OCI-LY7 (cell line): ENCODE measurements around the gene ACAT2. TPM values are rescaled to one million over a fixed set of nuclear protein-coding genes. Genes with fewer than 3 reads are reported as not detected.
"Not testable (repeated sequence)": the region's sequence is repeated elsewhere in the genome, so short reads cannot be mapped to it uniquely, and the experiment has no call there.

Experiments
- BruUV-seq: library from RNA; stranded (reverse); fragments of 400-500 nt; replicated peaks from 2 replicates; lab custom pipeline; 2021; lab: Mats Ljungman, UMichigan
- CTCF ChIA-PET: fragments of 300-600 bp; sonication (Branson Sonifier 250); formaldehyde crosslinking; loops from one replicate; lab custom pipeline; 2022; ENCODE audit warnings: antibody characterized with exemption; ENCODE audit not compliant: unreplicated experiment; lab: Charles Lee
- POLR2A ChIA-PET: fragments of 300-600 bp; sonication (Branson Sonifier 250); formaldehyde crosslinking; loops from one replicate; lab custom pipeline; 2022; ENCODE audit warnings: antibody characterized with exemption; lab: Charles Lee
- DNase-seq: peaks from one replicate; pipeline ENCODE4 v3.0.0-alpha.2; 2015; ENCODE audit warnings: low spot score
- H2AFZ ChIP-seq: fragments of 200-600 bp; sonication (generic), shearing (Covaris generic); 2 replicates; pipeline ENCODE4 v1.6.1; 2014; ENCODE audit warnings: mild to moderate bottlenecking, antibody characterized with exemption, low read length, moderate library complexity
- H3K27ac ChIP-seq: fragments of 200-600 bp; sonication (generic); 2 replicates; pipeline ENCODE4 v1.5.1; 2014; ENCODE audit warnings: mixed run types, low read depth, mild to moderate bottlenecking, moderate library complexity, low read length, inconsistent platforms; ENCODE audit not compliant: poor library complexity, severe bottlenecking
- H3K36me3 ChIP-seq: fragments of 200-600 bp; sonication (generic); 2 replicates; pipeline ENCODE4 v1.6.1; 2014; ENCODE audit warnings: mild to moderate bottlenecking, antibody characterized with exemption, low read length, moderate library complexity, mixed read lengths; ENCODE audit not compliant: insufficient read depth
- H3K4me1 ChIP-seq: fragments of 200-600 bp; sonication (generic); 2 replicates; pipeline ENCODE4 v1.5.1; 2014; ENCODE audit warnings: mild to moderate bottlenecking, low read length; ENCODE audit not compliant: insufficient read depth, poor library complexity, severe bottlenecking
- H3K4me2 ChIP-seq: fragments of 200-600 bp; sonication (generic); 2 replicates; pipeline ENCODE4 v1.6.1; 2014; ENCODE audit warnings: mild to moderate bottlenecking, low read length
- H3K4me3 ChIP-seq: fragments of 200-600 bp; sonication (generic); 2 replicates; pipeline ENCODE4 v1.5.1; 2014; ENCODE audit warnings: mild to moderate bottlenecking, low read depth, low read length; ENCODE audit not compliant: poor library complexity, severe bottlenecking
- H3K79me2 ChIP-seq: fragments of 200-600 bp; sonication (generic); 2 replicates; pipeline ENCODE4 v1.6.1; 2016; ENCODE audit warnings: low read depth, mild to moderate bottlenecking, low read length, moderate library complexity, mixed read lengths; ENCODE audit not compliant: insufficient read depth
- H3K9me2 ChIP-seq: fragments of 200-600 bp; sonication (generic); 2 replicates; pipeline ENCODE4 v1.6.1; 2016; ENCODE audit warnings: mild to moderate bottlenecking, low read length, mixed read lengths; ENCODE audit not compliant: insufficient read depth
- H3K9me3 ChIP-seq: fragments of 200-600 bp; sonication (generic); 2 replicates; pipeline ENCODE4 v1.6.1; 2014; ENCODE audit warnings: mild to moderate bottlenecking, mixed run types, low read length, mixed read lengths
- H4K20me1 ChIP-seq: fragments of 200-600 bp; sonication (generic); 2 replicates; pipeline ENCODE4 v1.6.1; 2014; ENCODE audit warnings: mild to moderate bottlenecking, antibody characterized with exemption, low read length, moderate library complexity, mixed read lengths; ENCODE audit not compliant: insufficient read depth
- EZH2phosphoT487 ChIP-seq: fragments of 200-600 bp; sonication (generic); IDR thresholded peaks from 2 replicates; pipeline ENCODE4 v1.6.1; 2018; ENCODE audit warnings: low read depth, borderline replicate concordance, mild to moderate bottlenecking, mixed run types, antibody characterized with exemption, low read length, moderate library complexity, mixed read lengths
- intact Hi-C: fragments of 100-400 bp; cut with micrococcal nuclease; formaldehyde crosslinking; loops from one replicate; pipeline ENCODE4 v1.10.0; 2022; ENCODE audit not compliant: unreplicated experiment
- total RNA-seq, 2 experiments: library from RNA; depleted of rRNA in 1 of 2; stranded (reverse); fragments of >200 nt in 1 of 2; shearing (Covaris generic) in 1 of 2; gene quantifications; 2 replicates each; pipeline ENCODE4 v1.2.3, GENCODE V29; 2014 to 2022
- TF ChIP-seq, protein P1 (sequence below): fragments of 200-600 bp; sonication (generic); conservative IDR thresholded peaks from 2 replicates; pipeline ENCODE4 v1.5.1; 2014; ENCODE audit warnings: mild to moderate bottlenecking, antibody characterized with exemption, low read length, moderate library complexity, mixed read lengths

Gene ACAT2
- total RNA-seq, 2 experiments from 2014 or later, result 42.4 to 110 TPM

- BruUV-seq, result no TSS peak
- Histone ChIP-seq H2AFZ (no peak overlapping the region), H3K9me3 (no peaks in the 10 kb centered on the region), H3K4me1 (peaks cover 14% of the 10 kb centered on the region), H3K36me3 (peaks cover 30% of the 10 kb centered on the region), H3K9me2 (no peaks in the 10 kb centered on the region), H3K4me3 (no peak overlapping the region), H3K79me2 (peaks cover 50% of the 10 kb centered on the region), H3K27ac (no peak overlapping the region), H3K4me2 (no peak overlapping the region), H4K20me1 (peaks cover 4% of the 10 kb centered on the region; the same call in 1 of the 2 replicates)
- POLR2A ChIA-PET, result interaction anchor here (1.1 to 1.5 kb wide), 3 partner anchors 10 to 67 kb away, joined by 3 to 8 read pairs (median 5); partner anchors contain the start of gene TCP1
- CTCF ChIA-PET, result interaction anchor here (0.6 kb wide), 1 partner anchor 1522 kb away, joined by 3 read pairs; no protein-coding TSS in a partner anchor
- no peak for TF ChIP-seq EZH2phosphoT487
- TF ChIP-seq, protein P1, sequence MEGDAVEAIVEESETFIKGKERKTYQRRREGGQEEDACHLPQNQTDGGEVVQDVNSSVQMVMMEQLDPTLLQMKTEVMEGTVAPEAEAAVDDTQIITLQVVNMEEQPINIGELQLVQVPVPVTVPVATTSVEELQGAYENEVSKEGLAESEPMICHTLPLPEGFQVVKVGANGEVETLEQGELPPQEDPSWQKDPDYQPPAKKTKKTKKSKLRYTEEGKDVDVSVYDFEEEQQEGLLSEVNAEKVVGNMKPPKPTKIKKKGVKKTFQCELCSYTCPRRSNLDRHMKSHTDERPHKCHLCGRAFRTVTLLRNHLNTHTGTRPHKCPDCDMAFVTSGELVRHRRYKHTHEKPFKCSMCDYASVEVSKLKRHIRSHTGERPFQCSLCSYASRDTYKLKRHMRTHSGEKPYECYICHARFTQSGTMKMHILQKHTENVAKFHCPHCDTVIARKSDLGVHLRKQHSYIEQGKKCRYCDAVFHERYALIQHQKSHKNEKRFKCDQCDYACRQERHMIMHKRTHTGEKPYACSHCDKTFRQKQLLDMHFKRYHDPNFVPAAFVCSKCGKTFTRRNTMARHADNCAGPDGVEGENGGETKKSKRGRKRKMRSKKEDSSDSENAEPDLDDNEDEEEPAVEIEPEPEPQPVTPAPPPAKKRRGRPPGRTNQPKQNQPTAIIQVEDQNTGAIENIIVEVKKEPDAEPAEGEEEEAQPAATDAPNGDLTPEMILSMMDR, result no peak
- intact Hi-C loops, result loop anchor here (1.0 to 10.0 kb wide), 2 partner anchors 131 to 918 kb away; no protein-coding TSS in a partner anchor
- no peak for DNase-seq
Measured at GRCh38 chr6:159722655-159723054, 39.2 kb upstream of the ACAT2 start.

DNA sequence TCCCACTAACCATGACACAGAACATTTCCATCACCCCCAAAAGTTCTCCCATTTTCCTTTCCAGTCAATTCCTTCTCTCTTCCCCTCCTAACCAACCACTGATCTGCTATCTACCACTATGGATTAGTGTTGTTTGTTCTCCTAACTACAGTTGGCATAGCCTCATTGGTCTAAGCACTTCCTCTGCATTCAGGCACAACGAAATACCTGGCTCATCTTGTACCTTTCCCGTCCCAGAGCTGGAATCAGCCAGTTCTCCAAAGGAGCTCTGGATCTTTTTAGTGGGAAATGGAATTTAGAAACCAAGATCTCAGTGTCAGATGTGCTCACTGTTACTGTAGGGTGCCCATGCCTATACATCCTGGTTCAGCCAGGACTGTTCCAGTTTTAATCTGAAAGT, 38.6 kb upstream of the ACAT2 start:
- ChIA-PET CTCF (no interaction called here), POLR2A (interaction anchor here (1.2 to 1.8 kb wide), 2 partner anchors 38 to 66 kb away, joined by 6 to 8 read pairs; partner anchors contain the start of genes ACAT2 and TCP1)
- TF ChIP-seq EZH2phosphoT487, result no peak
- H3K36me3 ChIP-seq, result peaks cover 32% of the 10 kb centered on the region
- H3K4me2 ChIP-seq, result no peak overlapping the region
- H3K79me2 ChIP-seq, result peaks cover 56% of the 10 kb centered on the region
- peaks cover 14% of the 10 kb centered on the region for H3K4me1 ChIP-seq
- no peaks in the 10 kb centered on the region for H3K9me3 ChIP-seq
- peaks cover 8% of the 10 kb centered on the region for H4K20me1 ChIP-seq
- BruUV-seq, result no TSS peak
- intact Hi-C loops, result loop anchor here (10.0 kb wide), 1 partner anchor 918 kb away; no protein-coding TSS in a partner anchor
- no peak for DNase-seq
- no peak overlapping the region for H3K27ac ChIP-seq
- no peak overlapping the region for H3K4me3 ChIP-seq
- H3K9me2 ChIP-seq, result no peaks in the 10 kb centered on the region
- H2AFZ ChIP-seq, result no peak overlapping the region

GRCh38 chr6:159724778-159725177, 37.1 kb upstream of the ACAT2 start:
- Histone ChIP-seq H3K36me3 (peaks cover 46% of the 10 kb centered on the region), H3K9me3 (no peaks in the 10 kb centered on the region), H2AFZ (no peak overlapping the region), H4K20me1 (peaks cover 21% of the 10 kb centered on the region), H3K9me2 (no peaks in the 10 kb centered on the region), H3K4me1 (peaks cover 15% of the 10 kb centered on the region), H3K4me3 (peak overlapping the region; percentile 91), H3K79me2 (peaks cover 72% of the 10 kb centered on the region), H3K27ac (no peak overlapping the region), H3K4me2 (peak overlapping the region; percentile 95)
- POLR2A ChIA-PET, result interaction anchor here (0.6 to 1.8 kb wide), 8 partner anchors 10 to 781 kb away, joined by 3 to 8 read pairs (median 5); partner anchors contain the start of genes ACAT2, MRPL18 and TCP1
- no peak for DNase-seq
- intact Hi-C loops, result loop anchor here (10.0 kb wide), 1 partner anchor 920 kb away; no protein-coding TSS in a partner anchor
- CTCF ChIA-PET, result no interaction called here
- BruUV-seq, result no TSS peak
- TF ChIP-seq EZH2phosphoT487, result no peak
- TF ChIP-seq, protein P1, result no peak

DNA sequence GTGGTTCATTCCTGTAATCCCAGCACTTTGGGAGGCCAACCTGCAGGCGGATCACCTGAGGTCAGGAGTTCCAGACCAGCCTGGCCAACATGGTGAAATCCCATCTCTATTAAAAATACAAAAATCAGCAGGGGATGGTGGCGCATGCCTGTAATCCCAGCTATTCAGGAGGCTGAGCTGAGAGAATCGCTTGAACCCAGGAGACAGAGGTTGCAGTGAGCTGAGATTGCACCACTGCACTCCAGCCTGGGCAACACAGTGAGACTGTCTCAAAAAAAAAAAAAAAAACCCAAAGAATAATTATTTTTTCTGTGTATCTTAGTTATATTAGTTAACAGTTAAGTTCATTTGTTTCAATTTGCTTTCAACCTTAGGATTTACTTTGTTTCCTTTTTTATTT, 36.6 kb upstream of the ACAT2 start:
- H3K27ac ChIP-seq, BruUV-seq, H3K9me3 ChIP-seq, H3K9me2 ChIP-seq, CTCF ChIA-PET, H2AFZ ChIP-seq, DNase-seq: not testable (repeated sequence)
- Histone ChIP-seq H3K79me2 (peaks cover 76% of the 10 kb centered on the region), H3K4me1 (peaks cover 20% of the 10 kb centered on the region), H4K20me1 (peaks cover 25% of the 10 kb centered on the region), H3K36me3 (peaks cover 51% of the 10 kb centered on the region), H3K4me2 (peak overlapping the region; percentile 95), H3K4me3 (peak overlapping the region; percentile 91)
- intact Hi-C loops, result loop anchor here (10.0 kb wide), 1 partner anchor 920 kb away; no protein-coding TSS in a partner anchor
- POLR2A ChIA-PET, result interaction anchor here (0.6 to 4.9 kb wide), 6 partner anchors 10 to 474 kb away, joined by 3 to 48 read pairs (median 6); partner anchors contain the start of genes MRPL18 and TCP1
